ENCODE data around the gene PLAAT1. TPM values are rescaled to one million over a fixed set of nuclear protein-coding genes. Genes with fewer than 3 reads are reported as not detected.

PLAAT1 gene
- total RNA-seq, 2 experiments from 2014 or later, result not detected

DNA sequence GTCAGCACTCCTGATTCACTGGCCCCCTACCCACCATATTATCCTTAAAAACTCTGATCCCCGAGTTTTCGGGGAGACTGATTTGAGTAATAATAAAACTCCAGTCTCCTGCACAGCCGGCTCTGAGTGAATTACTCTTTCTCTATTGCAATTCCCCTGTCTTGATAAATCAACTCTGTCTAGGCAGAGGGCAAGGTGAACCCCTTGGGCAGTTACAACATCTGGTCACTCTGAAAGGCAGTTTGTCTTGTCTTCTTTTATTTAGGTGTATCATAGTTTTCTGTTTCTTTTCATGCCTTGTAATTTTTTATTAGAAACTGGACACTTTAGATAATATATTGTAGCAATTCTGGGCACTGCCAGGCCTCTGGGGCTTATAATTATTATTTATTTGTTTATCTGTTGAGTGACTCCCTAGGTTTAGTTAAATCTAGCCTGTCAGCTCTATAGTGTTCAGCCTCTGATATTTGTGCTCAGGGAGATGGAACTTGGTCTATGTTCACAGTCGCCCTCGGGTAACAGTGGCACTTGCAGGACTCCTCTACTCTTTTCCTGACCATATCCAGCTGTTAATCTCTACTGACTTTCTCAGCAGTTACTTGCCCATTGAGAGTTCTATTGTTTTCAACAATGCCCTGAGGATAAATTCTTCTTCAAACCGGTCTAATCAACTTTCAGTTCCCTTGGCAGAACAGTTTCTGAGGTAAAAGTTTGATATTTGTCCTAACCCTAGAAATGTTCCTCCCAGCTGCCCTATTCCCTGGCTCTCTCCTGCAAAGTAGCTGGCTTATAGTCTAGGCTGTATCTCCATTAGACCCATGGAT lies 15.5 kb upstream of the PLAAT1 start:
- CTCF ChIA-PET, result no interaction called here
- no peak for DNase-seq
- no peak for ATAC-seq
- no peaks in the 10 kb centered on the region for H3K4me1 Mint-ChIP-seq (ENCODE audit: low read depth)
- H3K36me3 Mint-ChIP-seq (ENCODE audit: low read depth), result no peaks in the 10 kb centered on the region
- H3K27me3 Mint-ChIP-seq, result peaks cover 10% of the 10 kb centered on the region
- H3K9me3 Mint-ChIP-seq, result no peaks in the 10 kb centered on the region
- intact Hi-C loops (cut with micrococcal nuclease), result no loop called here
- POLR2A ChIA-PET, result no interaction called here
- H3K4me3 Mint-ChIP-seq, result no peak overlapping the region
- H3K27ac Mint-ChIP-seq, result no peak overlapping the region
- TF ChIP-seq, protein P1, sequence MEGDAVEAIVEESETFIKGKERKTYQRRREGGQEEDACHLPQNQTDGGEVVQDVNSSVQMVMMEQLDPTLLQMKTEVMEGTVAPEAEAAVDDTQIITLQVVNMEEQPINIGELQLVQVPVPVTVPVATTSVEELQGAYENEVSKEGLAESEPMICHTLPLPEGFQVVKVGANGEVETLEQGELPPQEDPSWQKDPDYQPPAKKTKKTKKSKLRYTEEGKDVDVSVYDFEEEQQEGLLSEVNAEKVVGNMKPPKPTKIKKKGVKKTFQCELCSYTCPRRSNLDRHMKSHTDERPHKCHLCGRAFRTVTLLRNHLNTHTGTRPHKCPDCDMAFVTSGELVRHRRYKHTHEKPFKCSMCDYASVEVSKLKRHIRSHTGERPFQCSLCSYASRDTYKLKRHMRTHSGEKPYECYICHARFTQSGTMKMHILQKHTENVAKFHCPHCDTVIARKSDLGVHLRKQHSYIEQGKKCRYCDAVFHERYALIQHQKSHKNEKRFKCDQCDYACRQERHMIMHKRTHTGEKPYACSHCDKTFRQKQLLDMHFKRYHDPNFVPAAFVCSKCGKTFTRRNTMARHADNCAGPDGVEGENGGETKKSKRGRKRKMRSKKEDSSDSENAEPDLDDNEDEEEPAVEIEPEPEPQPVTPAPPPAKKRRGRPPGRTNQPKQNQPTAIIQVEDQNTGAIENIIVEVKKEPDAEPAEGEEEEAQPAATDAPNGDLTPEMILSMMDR (IDR thresholded peaks at IDR 0.05), result no peak

DNA sequence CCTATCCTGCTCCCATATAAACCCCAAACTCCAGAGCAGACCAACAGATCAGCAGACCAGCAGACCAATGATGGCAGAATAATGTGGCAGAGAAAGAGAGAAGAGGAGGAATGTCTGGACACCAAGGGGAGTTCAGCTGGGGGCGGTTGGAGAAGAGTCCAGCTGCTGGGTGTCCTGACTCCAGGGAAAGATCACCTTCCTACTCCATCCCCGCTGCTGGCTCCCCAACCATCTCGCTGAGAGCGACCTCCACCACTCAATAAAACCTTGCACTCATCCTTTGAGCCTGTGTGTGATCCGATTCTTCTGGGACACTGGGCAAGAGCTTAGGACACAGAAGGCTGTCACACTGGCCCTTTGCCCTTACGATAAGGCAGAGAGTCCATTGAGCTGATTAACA lies 12.8 kb upstream of the PLAAT1 start:
- Mint-ChIP-seq H3K36me3 (ENCODE audit: low read depth) (no peaks in the 10 kb centered on the region), H3K27ac (no peak overlapping the region), H3K4me3 (no peak overlapping the region), H3K9me3 (no peaks in the 10 kb centered on the region), H3K27me3 (peaks cover 10% of the 10 kb centered on the region), H3K4me1 (ENCODE audit: low read depth) (no peaks in the 10 kb centered on the region)
- TF ChIP-seq, protein P1 (IDR thresholded peaks at IDR 0.05), result no peak
- ChIA-PET CTCF (no interaction called here), POLR2A (no interaction called here)
- DNase-seq, result no peak
- ATAC-seq, result no peak
- intact Hi-C loops (cut with micrococcal nuclease), result no loop called here

DNA sequence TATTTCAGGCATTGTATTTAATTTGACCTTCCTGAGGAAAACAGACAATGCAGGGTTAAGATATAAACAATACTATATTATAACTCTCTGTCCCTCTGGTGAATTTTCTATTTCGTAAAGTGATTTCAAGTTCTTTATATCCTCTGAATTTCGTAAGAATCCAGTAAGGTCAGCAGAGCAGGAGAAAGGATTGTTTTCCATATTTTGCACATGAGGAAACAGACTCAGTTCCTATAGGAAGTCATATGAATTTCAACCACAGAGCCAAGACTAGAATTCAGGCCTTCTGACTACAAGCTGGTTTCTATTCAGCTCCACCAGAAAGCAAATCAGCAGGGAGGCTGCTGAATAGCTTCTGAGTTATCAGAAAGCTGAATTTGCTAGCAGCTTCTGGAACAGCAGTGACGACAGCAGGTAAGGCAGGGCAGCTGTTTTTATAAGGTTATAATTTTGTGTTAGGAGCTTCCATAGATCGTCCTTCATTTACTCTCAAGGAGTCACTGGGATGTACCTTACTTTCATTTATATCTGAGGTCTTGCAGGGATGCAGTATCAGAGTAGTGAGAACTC lies 11.1 kb upstream of the PLAAT1 start:
- H3K9me3 Mint-ChIP-seq, result no peaks in the 10 kb centered on the region
- H3K27me3 Mint-ChIP-seq, result peaks cover 10% of the 10 kb centered on the region
- ChIA-PET POLR2A (no interaction called here), CTCF (no interaction called here)
- intact Hi-C loops (cut with micrococcal nuclease), result no loop called here
- ATAC-seq, result no peak
- no peaks in the 10 kb centered on the region for H3K36me3 Mint-ChIP-seq (ENCODE audit: low read depth)
- no peak for DNase-seq
- H3K4me3 Mint-ChIP-seq, result no peak overlapping the region
- H3K4me1 Mint-ChIP-seq (ENCODE audit: low read depth), result no peaks in the 10 kb centered on the region
- no peak overlapping the region for H3K27ac Mint-ChIP-seq
- TF ChIP-seq, protein P1 (IDR thresholded peaks at IDR 0.05), result no peak

DNA sequence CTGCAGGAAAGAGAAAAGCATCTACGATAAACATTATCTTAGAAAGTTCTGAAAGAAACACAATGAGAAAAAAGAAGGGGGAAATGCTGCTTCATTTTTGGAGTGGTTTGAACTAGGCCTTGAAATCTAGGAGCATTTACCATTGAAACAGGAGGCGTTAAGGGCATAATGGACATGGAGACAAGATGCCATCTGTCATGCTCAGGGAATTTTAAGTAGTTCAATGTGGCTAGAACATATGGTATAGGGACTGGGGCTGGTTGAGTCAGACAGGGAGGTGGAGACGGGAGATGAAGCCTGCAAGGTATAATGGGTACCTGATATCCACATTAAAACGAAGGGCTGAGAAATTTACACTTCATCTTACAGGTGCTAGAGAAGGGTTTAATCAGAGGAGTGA lies 10.4 kb upstream of the PLAAT1 start:
- intact Hi-C loops (cut with micrococcal nuclease), result no loop called here
- Mint-ChIP-seq H3K4me1 (ENCODE audit: low read depth) (no peaks in the 10 kb centered on the region), H3K36me3 (ENCODE audit: low read depth) (no peaks in the 10 kb centered on the region), H3K9me3 (no peaks in the 10 kb centered on the region), H3K27me3 (peaks cover 6% of the 10 kb centered on the region), H3K4me3 (no peak overlapping the region), H3K27ac (no peak overlapping the region)
- no peak for ATAC-seq
- no peak for DNase-seq
- TF ChIP-seq, protein P1 (IDR thresholded peaks at IDR 0.05), result no peak
- CTCF ChIA-PET, result no interaction called here
- POLR2A ChIA-PET, result no interaction called here

- ATAC-seq, result no peak
- intact Hi-C loops (cut with micrococcal nuclease), result no loop called here
Measured at GRCh38 chr3:193231201-193231600, 9.8 kb upstream of the PLAAT1 start.

More at GRCh38 chr3:193231201-193231600, 9.8 kb upstream of the PLAAT1 start:
- CTCF ChIA-PET, result no interaction called here
- peaks cover 6% of the 10 kb centered on the region for H3K27me3 Mint-ChIP-seq
- no peak overlapping the region for H3K4me3 Mint-ChIP-seq
- DNase-seq, result no peak
- H3K27ac Mint-ChIP-seq, result no peak overlapping the region
- TF ChIP-seq, protein P1 (IDR thresholded peaks at IDR 0.05), result no peak
- no peaks in the 10 kb centered on the region for H3K36me3 Mint-ChIP-seq (ENCODE audit: low read depth)
- POLR2A ChIA-PET, result no interaction called here
- H3K4me1 Mint-ChIP-seq (ENCODE audit: low read depth), result no peaks in the 10 kb centered on the region
- no peaks in the 10 kb centered on the region for H3K9me3 Mint-ChIP-seq
